Liver (tissue), 3 donors: ENCODE measurements around the gene POLA1.

Source experiments
- CTCF ChIP-seq: fragments of 150-350 bp; IDR thresholded peaks from 2 replicates; pipeline ENCODE4 v1.5.1; 2017; ENCODE audit warnings: improper control_type of control experiment, low read depth, low read length; ENCODE audit not compliant: missing input control
- EGR1 ChIP-seq, 2 donors: IDR thresholded peaks; 2 replicates each; pipeline ENCODE4 v1.6.1; 2016 to 2018; ENCODE audit warnings: antibody characterized with exemption in 2 of 2, low read depth in 2 of 2
- GABPA ChIP-seq, 2 donors: IDR thresholded peaks in 1 of 2; conservative IDR thresholded peaks in 1 of 2; 2 replicates each; pipeline ENCODE4 v1.6.1; 2016; ENCODE audit warnings: antibody characterized with exemption in 2 of 2, mild to moderate bottlenecking in 1 of 2, moderate library complexity in 1 of 2
- HNF4G ChIP-seq: IDR thresholded peaks from 2 replicates; pipeline ENCODE4 v1.6.1; 2016; ENCODE audit warnings: antibody characterized with exemption
- MAX ChIP-seq: IDR thresholded peaks from 2 replicates; pipeline ENCODE4 v1.6.1; 2016; ENCODE audit warnings: antibody characterized with exemption
- RAD21 ChIP-seq, 2 donors: IDR thresholded peaks; 2 replicates each; pipeline ENCODE4 v1.6.1; 2016; ENCODE audit warnings: antibody characterized with exemption in 2 of 2, mild to moderate bottlenecking in 2 of 2
- REST ChIP-seq: IDR thresholded peaks from 2 replicates; pipeline ENCODE4 v1.6.1; 2016; ENCODE audit warnings: antibody characterized with exemption, mild to moderate bottlenecking
- TAF1 ChIP-seq: conservative IDR thresholded peaks from 2 replicates; pipeline ENCODE4 v1.6.1; 2016; ENCODE audit warnings: antibody characterized with exemption, mild to moderate bottlenecking
- YY1 ChIP-seq: IDR thresholded peaks from 2 replicates; pipeline ENCODE4 v1.6.1; 2016; ENCODE audit warnings: antibody characterized with exemption, mild to moderate bottlenecking
- ZBTB33 ChIP-seq: IDR thresholded peaks from 2 replicates; pipeline ENCODE4 v1.6.1; 2016; ENCODE audit warnings: antibody characterized with exemption
- donor health status: healthy.
- donor health status: healthy.

GRCh38 chrX:24647257-24648058 lies 46.3 kb upstream of the POLA1 start, which contains the start of gene PCYT1B:
- TF ChIP-seq CTCF: no peak
- no peak for TF ChIP-seq REST
- TF ChIP-seq ZBTB33: no peak
- no peak for TF ChIP-seq MAX
- no peak for TF ChIP-seq YY1
- no peak for TF ChIP-seq RAD21 (IDR thresholded peaks at IDR 0.05)
- no peak for TF ChIP-seq HNF4G
- TF ChIP-seq EGR1 (IDR thresholded peaks at IDR 0.05; ENCODE audit: low read depth in 2 of 2): no peak
- TF ChIP-seq GABPA (IDR thresholded peaks at IDR 0.05 in 1 of 2, conservative IDR thresholded peaks at IDR 0.05 in 1 of 2): no peak
- TF ChIP-seq TAF1: no peak
